Activated naive CD4-positive, alpha-beta T cell treated with anti-CD3 and anti-CD28 coated beads, Interleukin-2, amount 10 ng/mL, durations not matched to agents 7 days and 5 days (primary cell): ENCODE data around the gene CLP1.
A peak's percentile ranks its signal among the peaks of the same experiment; 100 is the strongest.

Experiments used
- CTCF ChIA-PET: fragments of 350-600 bp; sonication (Branson Sonifier 250); formaldehyde crosslinking; loops from one replicate; lab custom pipeline; 2021; ENCODE audit warnings: antibody characterized with exemption; lab: Charles Lee
- DNase-seq: peaks from one replicate; pipeline ENCODE4 v3.0.0-alpha.2; 2020
- H3K27ac Mint-ChIP-seq: one replicate; pipeline ENCODE4 v1.8.0; 2021; ENCODE audit warnings: mild to moderate bottlenecking, moderate library complexity, mixed read lengths
- H3K27me3 Mint-ChIP-seq: one replicate; pipeline ENCODE4 v1.8.0; 2021; ENCODE audit warnings: mild to moderate bottlenecking, mixed read lengths
- H3K36me3 Mint-ChIP-seq: one replicate; pipeline ENCODE4 v1.8.0; 2021; ENCODE audit warnings: mixed read lengths
- H3K4me1 Mint-ChIP-seq: one replicate; pipeline ENCODE4 v1.8.0; 2021; ENCODE audit warnings: mixed read lengths
- H3K4me3 Mint-ChIP-seq: one replicate; pipeline ENCODE4 v1.8.0; 2021; ENCODE audit warnings: mild to moderate bottlenecking, moderate library complexity, mixed read lengths
- H3K9me3 Mint-ChIP-seq: one replicate; pipeline ENCODE4 v1.8.0; 2021; ENCODE audit warnings: mixed read lengths

Gene CLP1

GRCh38 chr11:57634311-57634710 lies 23.3 kb upstream of the CLP1 start:
- DNase-seq, result no peak
- no peak overlapping the region for H3K27ac Mint-ChIP-seq
- H3K36me3 Mint-ChIP-seq, result no peaks in the 10 kb centered on the region
- H3K9me3 Mint-ChIP-seq, result no peaks in the 10 kb centered on the region
- CTCF ChIA-PET, result interaction anchor here (1.0 to 1.1 kb wide), 2 partner anchors 66 to 141 kb away, joined by 3 to 5 read pairs; no protein-coding TSS in a partner anchor
- no peak overlapping the region for H3K4me3 Mint-ChIP-seq
- peaks cover 15% of the 10 kb centered on the region for H3K4me1 Mint-ChIP-seq
- peaks cover 71% of the 10 kb centered on the region for H3K27me3 Mint-ChIP-seq

- Mint-ChIP-seq H3K4me3 (no peak overlapping the region), H3K27ac (no peak overlapping the region), H3K36me3 (no peaks in the 10 kb centered on the region), H3K9me3 (no peaks in the 10 kb centered on the region), H3K27me3 (peaks cover 78% of the 10 kb centered on the region), H3K4me1 (peaks cover 18% of the 10 kb centered on the region)
- no peak for DNase-seq
- CTCF ChIA-PET, result interaction anchor here (0.7 to 1.2 kb wide), 2 partner anchors 9 to 13 kb away, joined by 3 to 4 read pairs; no protein-coding TSS in a partner anchor
Observed at GRCh38 chr11:57635246-57635645, 22.3 kb upstream of the CLP1 start.

GRCh38 chr11:57637626-57638004 lies 19.9 kb upstream of the CLP1 start:
- peak overlapping the region; percentile 83 for H3K4me3 Mint-ChIP-seq
- H3K27me3 Mint-ChIP-seq, result peaks cover 76% of the 10 kb centered on the region
- H3K36me3 Mint-ChIP-seq, result no peaks in the 10 kb centered on the region
- CTCF ChIA-PET, result interaction anchor here (1.5 to 2.1 kb wide), 2 partner anchors 69 to 163 kb away, joined by 6 to 13 read pairs; partner anchors contain the start of gene UBE2L6
- no peak for DNase-seq
- H3K9me3 Mint-ChIP-seq, result no peaks in the 10 kb centered on the region
- H3K27ac Mint-ChIP-seq, result no peak overlapping the region
- H3K4me1 Mint-ChIP-seq, result peaks cover 28% of the 10 kb centered on the region

GRCh38 chr11:57638005-57638781 lies 19.4 kb upstream of the CLP1 start:
- DNase-seq, result peak; percentile 45
- peak overlapping the region; percentile 83 for H3K4me3 Mint-ChIP-seq
- peaks cover 76% of the 10 kb centered on the region for H3K27me3 Mint-ChIP-seq
- no peaks in the 10 kb centered on the region for H3K9me3 Mint-ChIP-seq
- CTCF ChIA-PET, result interaction anchor here (1.0 to 7.6 kb wide), 6 partner anchors 10 to 180 kb away, joined by 3 to 266 read pairs (median 28); partner anchors contain the start of genes RTN4RL2 and UBE2L6
- peak overlapping the region; percentile 70 for H3K27ac Mint-ChIP-seq
- H3K36me3 Mint-ChIP-seq, result no peaks in the 10 kb centered on the region
- H3K4me1 Mint-ChIP-seq, result peaks cover 28% of the 10 kb centered on the region

- Mint-ChIP-seq H3K9me3 (no peaks in the 10 kb centered on the region), H3K4me3 (peak overlapping the region; percentile 83), H3K27me3 (peaks cover 76% of the 10 kb centered on the region), H3K36me3 (no peaks in the 10 kb centered on the region), H3K4me1 (peaks cover 28% of the 10 kb centered on the region), H3K27ac (no peak overlapping the region)
- CTCF ChIA-PET, result interaction anchor here (1.0 to 7.6 kb wide), 9 partner anchors 8 to 885 kb away, joined by 3 to 266 read pairs (median 8); partner anchors contain the start of genes RTN4RL2 and UBE2L6
- DNase-seq, result peak; percentile 30
Observed at GRCh38 chr11:57638811-57639320, 18.7 kb upstream of the CLP1 start.

GRCh38 chr11:57639321-57640067 lies 18.1 kb upstream of the CLP1 start:
- peaks cover 28% of the 10 kb centered on the region for H3K4me1 Mint-ChIP-seq
- peaks cover 70% of the 10 kb centered on the region for H3K27me3 Mint-ChIP-seq
- H3K9me3 Mint-ChIP-seq, result no peaks in the 10 kb centered on the region
- CTCF ChIA-PET, result interaction anchor here (1.0 to 7.6 kb wide), 14 partner anchors 8 to 1466 kb away, joined by 3 to 266 read pairs (median 4); partner anchors contain the start of genes RTN4RL2 and UBE2L6
- H3K4me3 Mint-ChIP-seq, result peak overlapping the region; percentile 83
- no peaks in the 10 kb centered on the region for H3K36me3 Mint-ChIP-seq
- H3K27ac Mint-ChIP-seq, result peak overlapping the region; percentile 42
- DNase-seq, result peak; percentile 39

GRCh38 chr11:57640068-57640800 lies 17.3 kb upstream of the CLP1 start:
- Mint-ChIP-seq H3K27me3 (peaks cover 72% of the 10 kb centered on the region), H3K36me3 (no peaks in the 10 kb centered on the region), H3K4me1 (peaks cover 28% of the 10 kb centered on the region), H3K27ac (no peak overlapping the region), H3K9me3 (no peaks in the 10 kb centered on the region), H3K4me3 (peak overlapping the region; percentile 83)
- CTCF ChIA-PET, result interaction anchor here (0.7 to 7.6 kb wide), 25 partner anchors 8 to 1465 kb away, joined by 3 to 266 read pairs (median 4); partner anchors contain the start of genes RTN4RL2, TIMM10 and UBE2L6
- no peak for DNase-seq

- DNase-seq, result peak; percentile 47
- Mint-ChIP-seq H3K4me1 (peaks cover 32% of the 10 kb centered on the region), H3K27me3 (peaks cover 81% of the 10 kb centered on the region), H3K36me3 (no peaks in the 10 kb centered on the region), H3K4me3 (no peak overlapping the region), H3K27ac (no peak overlapping the region), H3K9me3 (no peaks in the 10 kb centered on the region)
- CTCF ChIA-PET, result interaction anchor here (0.6 to 7.6 kb wide), 24 partner anchors 10 to 298 kb away, joined by 3 to 266 read pairs (median 4); partner anchors contain the start of genes CLP1, RTN4RL2 and UBE2L6
Observed at GRCh38 chr11:57641011-57641807, 16.4 kb upstream of the CLP1 start.

GRCh38 chr11:57643802-57644201 lies 13.8 kb upstream of the CLP1 start:
- Mint-ChIP-seq H3K27ac (no peak overlapping the region), H3K27me3 (peaks cover 81% of the 10 kb centered on the region), H3K9me3 (no peaks in the 10 kb centered on the region), H3K4me1 (peaks cover 44% of the 10 kb centered on the region), H3K4me3 (no peak overlapping the region), H3K36me3 (no peaks in the 10 kb centered on the region)
- CTCF ChIA-PET, result interaction anchor here (0.9 to 7.6 kb wide), 24 partner anchors 9 to 881 kb away, joined by 3 to 266 read pairs (median 6); partner anchors contain the start of genes CLP1, SLC43A1 and UBE2L6
- DNase-seq, result no peak

- Mint-ChIP-seq H3K4me1 (peaks cover 47% of the 10 kb centered on the region), H3K9me3 (no peaks in the 10 kb centered on the region), H3K36me3 (no peaks in the 10 kb centered on the region), H3K4me3 (no peak overlapping the region), H3K27me3 (peaks cover 81% of the 10 kb centered on the region), H3K27ac (no peak overlapping the region)
- peak; percentile 92 for DNase-seq
- CTCF ChIA-PET, result interaction anchor here (0.6 to 7.6 kb wide), 33 partner anchors 9 to 879 kb away, joined by 3 to 266 read pairs (median 4); partner anchors contain the start of genes CLP1, SLC43A1 and UBE2L6
Observed at GRCh38 chr11:57644748-57645688, 12.5 kb upstream of the CLP1 start.

- no peak for DNase-seq
- Mint-ChIP-seq H3K27ac (no peak overlapping the region), H3K4me3 (no peak overlapping the region), H3K36me3 (no peaks in the 10 kb centered on the region), H3K9me3 (no peaks in the 10 kb centered on the region), H3K4me1 (peaks cover 51% of the 10 kb centered on the region), H3K27me3 (peaks cover 82% of the 10 kb centered on the region)
- CTCF ChIA-PET, result interaction anchor here (1.7 to 7.6 kb wide), 6 partner anchors 74 to 189 kb away, joined by 7 to 266 read pairs (median 16); partner anchors contain the start of gene UBE2L6
Observed at GRCh38 chr11:57645689-57646085, 11.9 kb upstream of the CLP1 start.
